AG10803 (cell line): Measurements from ENCODE around the gene RASA1.

Experiments used
- DNase-seq: peaks from one replicate; pipeline ENCODE4 v3.0.0; 2010; ENCODE audit warnings: low read depth
- H3K4me3 ChIP-seq: 2 replicates; pipeline ENCODE4 v1.5.1; 2011; ENCODE audit warnings: mild to moderate bottlenecking, low read length, control low read depth
- CTCF ChIP-seq: conservative IDR thresholded peaks from 2 replicates; pipeline ENCODE4 v1.5.1; 2011; ENCODE audit warnings: mild to moderate bottlenecking, low read length, control low read depth, inconsistent platforms

RASA1 gene

GRCh38 chr5:87438231-87438630 is 170.5 kb downstream of the RASA1 start:
- no peak overlapping the region for H3K4me3 ChIP-seq
- DNase-seq, result no peak
- TF ChIP-seq CTCF, result no peak
